ENCODE measurements around the gene HPD.
"Not testable (repeated sequence)": the region's sequence is repeated elsewhere in the genome, so short reads cannot be mapped to it uniquely, and the experiment has no call there.

The HPD gene

DNA sequence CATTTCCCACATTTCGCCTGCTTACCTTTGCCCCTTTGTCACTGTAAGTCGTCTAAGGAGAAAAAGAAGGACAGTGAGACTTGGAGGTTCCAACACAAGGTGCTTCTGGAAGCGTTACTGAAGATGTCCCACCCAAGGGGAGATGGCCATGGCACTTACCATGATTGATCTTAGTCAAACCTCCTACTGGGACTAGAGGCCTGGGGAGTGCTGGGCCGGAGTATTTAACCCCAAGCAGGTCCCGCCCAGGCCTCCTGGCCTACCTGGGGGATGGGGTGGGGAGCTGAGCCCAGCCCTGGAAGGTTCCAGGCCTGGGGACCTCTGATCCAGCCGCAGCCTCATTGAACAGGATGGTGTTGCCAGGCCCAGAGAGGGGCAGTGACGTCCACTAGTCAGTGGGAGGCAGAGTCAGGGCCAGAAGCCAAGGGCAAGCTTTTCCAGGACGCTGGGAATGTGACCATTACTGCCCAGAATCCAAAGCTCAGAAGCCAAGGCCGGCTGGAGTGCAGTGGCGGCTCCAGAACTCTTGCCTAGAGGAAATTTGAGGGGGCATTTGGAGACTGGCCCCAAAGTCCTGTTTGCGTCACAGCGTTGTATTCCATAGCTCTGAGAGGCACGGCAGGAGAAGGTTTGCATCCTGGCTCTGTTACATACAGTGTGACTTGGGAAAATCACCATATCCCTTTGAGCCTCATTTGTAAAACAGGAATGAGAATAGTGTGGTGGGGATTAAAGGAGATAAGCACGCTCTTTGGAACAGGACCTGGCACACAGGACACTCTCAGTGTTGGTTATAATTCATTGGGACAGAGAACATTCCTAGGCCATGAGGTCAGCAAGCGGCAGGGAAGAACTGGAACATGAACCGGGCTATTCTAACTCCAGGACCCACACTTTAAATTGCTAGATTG is at the start of gene HPD:
TSS of gene HPD (minus strand) at position 198 of the 911 bp plus-strand sequence. CDS start at position 162, 36 bp downstream.
- DNase-seq = peak in 29 of 58 donors; percentile 1 to 56 (median 7)

DNA sequence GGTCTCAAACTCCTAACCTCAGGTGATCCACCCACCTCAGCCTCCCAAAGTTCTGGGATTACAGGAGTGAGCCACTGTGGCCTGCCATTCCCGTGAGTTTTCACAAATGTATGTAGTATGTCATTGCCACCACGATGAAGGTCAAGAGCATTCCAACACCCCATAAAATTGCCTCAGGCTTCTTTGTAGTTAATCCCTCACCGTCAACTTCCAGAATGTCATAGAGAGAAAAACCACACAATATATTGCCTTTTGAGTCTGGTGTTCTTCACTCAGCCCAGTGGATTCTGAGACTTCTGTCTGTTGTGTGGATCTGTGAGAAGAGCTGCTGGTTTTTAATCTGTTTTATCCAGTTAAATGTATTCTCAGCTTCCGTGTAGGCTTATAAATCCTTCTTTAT is 47.1 kb upstream of the HPD start:
- no peak for DNase-seq

- no peak for DNase-seq
These were observed 44.5 kb upstream of the HPD start for GRCh38 chr12:121903202-121903601.

GRCh38 chr12:121899590-121899989 is 40.9 kb upstream of the HPD start:
- DNase-seq = no peak

DNA sequence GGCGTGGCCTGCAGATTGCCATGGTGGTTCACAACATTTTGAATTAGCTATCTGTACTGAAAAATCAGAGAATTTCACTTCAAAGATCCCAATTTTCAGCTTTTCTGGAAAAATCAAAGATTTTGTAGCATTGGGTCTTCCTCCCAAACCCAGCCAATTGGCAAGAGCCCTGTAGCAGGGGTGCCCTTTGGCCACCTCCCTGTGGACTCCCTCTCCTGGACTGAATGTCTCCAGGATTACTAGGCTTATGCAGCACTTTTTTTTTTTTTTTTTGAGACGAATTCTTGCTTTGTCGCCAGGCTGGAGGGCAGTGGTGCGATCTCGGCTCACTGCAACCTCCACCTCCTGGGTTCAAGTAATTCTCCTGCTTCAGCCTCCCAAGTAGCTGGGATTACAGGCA is 39.6 kb upstream of the HPD start:
- DNase-seq = no peak

DNA sequence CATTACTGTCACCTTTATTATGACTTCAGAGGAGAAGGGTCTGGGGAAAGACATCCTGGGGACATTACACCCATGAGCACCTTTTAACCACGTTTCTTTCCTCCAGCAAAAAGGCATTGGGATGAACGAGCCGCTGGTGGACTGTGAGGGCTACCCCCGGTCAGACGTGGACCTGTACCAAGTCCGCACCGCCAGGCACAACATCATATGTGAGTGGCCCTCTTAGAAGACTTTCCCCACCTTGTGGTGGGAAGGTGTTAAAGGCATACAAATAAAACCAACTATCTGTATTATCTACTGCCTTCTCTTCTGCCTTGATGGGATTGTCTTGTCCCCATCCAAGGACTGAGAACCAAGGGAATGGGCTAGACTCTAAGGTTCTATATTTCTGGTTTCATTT is 36.0 kb upstream of the HPD start:
- DNase-seq = no peak

- no peak for DNase-seq
These were observed 35.4 kb upstream of the HPD start for GRCh38 chr12:121893961-121894460.

- no peak for DNase-seq
These were observed 34.3 kb upstream of the HPD start for GRCh38 chr12:121892673-121893561.

GRCh38 chr12:121889661-121890060 is 31.0 kb upstream of the HPD start:
- not testable (repeated sequence) for DNase-seq

- DNase-seq = no peak
These were observed 30.6 kb upstream of the HPD start for GRCh38 chr12:121889274-121889624.

GRCh38 chr12:121888478-121889273 is 30.0 kb upstream of the HPD start, which contains the start of gene PSMD9:
Gene PSMD9 (plus strand): TSS chr12:121888790. CDS start chr12:121888857, 67 bp downstream.
- peak; percentile 76 to 98 (median 95) for DNase-seq

GRCh38 chr12:121888083-121888477 is 29.4 kb upstream of the HPD start:
- no peak for DNase-seq

- not testable (repeated sequence) for DNase-seq
These were observed 26.5 kb upstream of the HPD start for GRCh38 chr12:121885129-121885528.

- DNase-seq = no peak
These were observed 24.6 kb upstream of the HPD start for GRCh38 chr12:121883315-121883660.

GRCh38 chr12:121876080-121876447 is 17.4 kb upstream of the HPD start:
- not testable (repeated sequence) for DNase-seq

GRCh38 chr12:121875582-121875981 is 16.9 kb upstream of the HPD start:
- DNase-seq = no peak

- DNase-seq = no peak
These were observed 15.4 kb upstream of the HPD start for GRCh38 chr12:121874071-121874470.

DNA sequence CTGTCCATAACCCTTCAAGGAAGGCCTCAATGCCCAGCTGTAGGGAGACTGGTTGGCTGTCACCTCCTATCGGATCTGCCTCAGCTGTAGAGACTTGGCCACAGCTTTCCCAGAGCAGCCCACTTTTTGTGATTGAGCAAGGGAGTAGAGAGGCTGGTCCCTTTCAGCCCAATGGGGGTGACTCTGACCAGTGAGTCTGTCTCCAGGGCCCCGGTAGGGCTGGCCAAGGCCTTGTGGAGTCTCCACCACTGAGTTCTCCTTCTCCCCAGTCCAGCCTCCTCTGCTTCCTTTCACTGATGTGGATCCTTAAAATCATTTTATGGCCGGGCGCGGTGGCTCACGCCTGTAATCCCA is 14.5 kb upstream of the HPD start:
- no peak for DNase-seq

DNA sequence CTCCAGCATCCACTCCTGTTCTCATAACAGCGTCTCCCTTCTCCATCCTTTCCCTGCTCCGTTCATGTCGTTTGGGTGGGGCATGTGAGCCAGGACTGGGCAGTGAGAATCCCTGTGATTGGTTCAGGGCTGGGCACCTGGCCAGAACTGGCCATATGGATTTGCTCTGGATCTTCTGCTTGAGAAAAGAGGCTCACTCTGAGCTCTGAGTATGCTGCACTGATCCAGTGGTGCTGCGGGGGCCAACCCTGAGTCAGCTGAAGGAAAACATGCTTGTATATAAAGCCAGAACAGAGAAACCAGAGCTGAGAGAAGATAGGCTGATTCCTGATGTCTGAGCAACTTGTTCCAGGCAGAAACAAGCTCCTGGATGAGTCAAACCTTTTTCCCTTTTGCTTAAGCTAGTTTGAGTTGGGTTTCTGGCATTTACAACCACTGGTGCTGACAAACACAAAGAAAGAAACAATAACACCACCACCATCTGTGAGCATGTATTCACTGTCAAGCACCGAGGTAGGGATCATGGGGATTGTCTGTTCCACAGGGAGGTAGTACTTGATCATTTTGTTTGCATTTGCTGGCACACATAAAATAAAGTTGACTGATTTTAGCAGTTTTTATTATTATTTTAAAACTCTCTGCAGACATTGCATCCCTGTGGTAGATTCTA is 14.0 kb upstream of the HPD start:
- peak in 48 of 58 donors; percentile 3 to 83 (median 40) for DNase-seq

GRCh38 chr12:121871467-121871866 is 12.8 kb upstream of the HPD start:
- DNase-seq = no peak

DNA sequence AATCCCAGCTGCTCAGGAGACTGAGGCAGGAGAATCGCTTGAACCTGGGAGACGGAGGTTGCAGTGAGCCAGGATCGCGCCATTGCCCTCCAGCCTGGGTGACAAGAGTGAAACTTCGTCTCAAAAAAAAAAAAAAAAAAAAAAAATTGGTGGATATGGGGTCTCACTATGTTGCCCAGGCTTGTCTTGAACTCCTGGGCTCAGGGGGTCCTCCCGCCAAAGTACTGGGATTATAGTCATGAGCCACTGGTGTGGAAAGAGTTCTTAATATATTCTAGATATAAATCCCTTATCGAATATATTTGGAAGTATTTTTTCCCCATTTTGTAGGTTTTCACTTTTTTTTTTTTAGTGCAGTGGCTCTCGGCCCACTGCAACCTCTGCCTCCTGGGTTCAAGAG is 10.6 kb upstream of the HPD start:
- not testable (repeated sequence) for DNase-seq
